Measurements from ENCODE around the gene S100A13.
A peak's percentile ranks its signal among the peaks of the same experiment; 100 is the strongest.
"Not testable (repeated sequence)": the region's sequence is repeated elsewhere in the genome, so short reads cannot be mapped to it uniquely, and the experiment has no call there.

The S100A13 gene

GRCh38 chr1:153626904-153627714 is at the start of gene S100A13:
Gene S100A13, minus strand, starts transcription at chr1:153627505. Its CDS starts 1,033 bp downstream, at chr1:153626472.
- DNase-seq (ENCODE audit: low read depth in 2 of 2), result no peak

DNA sequence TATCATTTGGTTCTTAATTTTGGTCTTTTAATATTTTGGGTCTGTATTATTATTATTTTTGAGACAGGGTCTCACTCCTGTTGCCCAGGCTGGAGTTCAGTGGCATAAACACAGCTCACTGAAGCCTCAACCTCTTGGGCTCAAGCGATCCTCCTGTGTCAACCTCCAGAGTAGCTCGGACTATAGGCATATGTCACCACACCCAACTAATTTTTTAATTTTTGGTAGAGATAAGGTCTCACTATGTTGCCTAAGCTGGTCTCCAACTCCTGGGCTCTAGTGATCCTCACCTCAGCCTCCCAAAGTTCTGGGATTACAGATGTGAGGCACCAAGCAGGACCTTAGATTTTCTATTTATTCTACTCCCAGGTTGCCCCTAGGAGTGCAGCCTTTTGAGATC is 46.2 kb upstream of the S100A13 start:
- DNase-seq (ENCODE audit: low read depth in 2 of 2), result no peak

DNA sequence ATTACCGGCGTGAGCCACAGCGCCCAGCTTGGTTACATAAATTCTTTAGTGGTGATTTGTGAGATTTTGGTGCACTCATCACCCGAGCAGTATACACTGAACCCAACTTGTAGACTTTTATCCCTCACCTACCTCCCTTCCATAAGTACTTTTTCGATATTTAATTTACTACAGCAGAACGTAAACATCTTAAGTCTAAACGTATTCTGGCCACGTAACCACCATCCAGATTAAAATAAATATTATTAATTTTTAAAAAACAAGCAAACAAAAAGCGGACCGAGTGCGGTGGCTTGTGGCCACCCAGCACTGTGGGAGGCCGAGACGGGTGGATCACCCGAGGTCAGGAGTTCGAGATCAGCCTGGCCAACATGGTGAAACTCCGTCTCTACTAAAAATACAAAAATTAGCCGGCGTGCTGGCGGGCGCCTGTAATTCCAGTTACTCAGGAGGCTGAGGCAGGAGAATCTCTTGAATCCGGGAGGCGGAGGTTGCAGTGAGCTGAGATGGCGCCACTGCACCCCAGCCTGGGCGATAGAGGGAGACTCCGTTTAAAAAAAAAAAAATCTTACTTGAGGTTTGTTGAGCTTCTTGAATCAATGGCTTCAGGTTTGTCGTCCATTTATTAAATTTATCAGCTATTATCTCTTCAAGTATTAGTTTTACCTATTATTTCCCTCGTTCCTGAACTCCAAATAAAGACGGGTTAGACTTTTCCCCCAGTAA is 44.5 kb upstream of the S100A13 start:
- not testable (repeated sequence) for DNase-seq (ENCODE audit: low read depth in 2 of 2)

GRCh38 chr1:153670859-153671627 is 43.7 kb upstream of the S100A13 start, which contains the start of gene ILF2:
Gene ILF2, minus strand, starts transcription at chr1:153670993. Its CDS starts 71 bp downstream, at chr1:153670922.
- peak; percentile 91 to 97 for DNase-seq (ENCODE audit: low read depth in 2 of 2)

DNA sequence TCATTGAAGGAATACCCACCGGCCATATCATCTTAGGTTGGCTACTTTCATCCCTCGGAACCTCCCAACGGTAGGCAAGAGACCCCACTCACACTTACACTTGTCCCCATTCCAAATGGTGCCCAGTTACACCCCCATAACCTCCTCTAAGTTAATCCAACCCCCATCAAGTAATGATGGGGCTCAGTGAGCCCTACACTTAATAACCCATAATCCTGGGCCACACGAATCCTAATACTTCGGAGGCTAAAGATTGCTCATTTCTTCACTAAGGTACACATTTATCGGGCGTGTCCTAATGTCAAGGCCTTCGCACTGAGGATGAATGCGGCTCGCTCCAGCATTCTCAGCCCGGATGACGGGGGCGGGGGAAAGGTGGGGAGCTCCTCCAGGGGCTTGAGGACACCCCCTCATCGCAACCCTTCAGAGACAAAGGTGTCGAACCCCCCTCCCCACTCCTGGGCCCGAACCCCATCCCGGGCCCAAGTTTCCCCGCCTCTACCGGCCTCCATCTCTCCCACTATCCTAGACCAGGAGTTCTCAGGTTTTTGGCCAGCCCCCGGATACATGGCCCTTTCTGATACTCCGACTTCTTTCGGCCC is 43.1 kb upstream of the S100A13 start:
- peak in 1 of 2 donors; percentile 9 for DNase-seq (ENCODE audit: low read depth in 2 of 2)

DNA sequence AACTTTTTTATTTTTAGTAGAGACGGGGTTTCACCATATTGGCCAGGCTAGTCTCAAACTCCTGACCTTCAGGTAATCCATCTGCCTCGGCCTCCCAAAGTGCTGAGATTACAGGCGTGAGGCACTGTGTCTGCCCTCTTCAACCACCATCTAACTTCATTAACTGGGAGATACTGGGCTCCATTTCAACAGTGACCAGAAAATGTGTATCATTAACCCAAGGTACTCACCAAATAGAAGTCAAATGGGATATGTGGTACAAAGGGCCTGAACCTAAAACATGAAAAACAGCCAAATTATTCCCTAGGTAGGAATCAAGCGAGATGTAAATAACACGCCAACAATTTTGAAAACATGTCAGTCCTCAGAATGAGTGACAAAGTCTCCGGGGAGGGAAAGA is 42.3 kb upstream of the S100A13 start:
- no peak for DNase-seq (ENCODE audit: low read depth in 2 of 2)

DNA sequence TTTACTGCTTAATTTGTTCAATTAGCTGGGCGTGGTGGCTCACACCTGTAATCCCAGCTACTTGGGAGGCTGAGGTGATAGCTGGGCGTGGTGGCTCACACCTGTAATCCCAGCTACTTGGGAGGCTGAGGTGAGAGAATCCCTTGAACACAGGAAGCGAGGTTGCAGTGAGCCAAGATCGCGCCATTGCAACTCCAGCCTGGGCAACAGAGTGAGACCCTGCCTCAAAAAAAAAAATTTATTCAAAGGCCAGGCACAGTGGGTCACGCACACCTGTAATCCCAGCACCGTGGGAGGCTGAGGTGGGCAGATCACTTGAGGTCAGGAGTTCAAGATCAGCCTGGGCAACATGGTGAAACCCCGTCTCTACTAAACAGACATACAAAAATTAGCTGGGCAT is 41.4 kb upstream of the S100A13 start:
- DNase-seq (ENCODE audit: low read depth in 2 of 2), result not testable (repeated sequence)

DNA sequence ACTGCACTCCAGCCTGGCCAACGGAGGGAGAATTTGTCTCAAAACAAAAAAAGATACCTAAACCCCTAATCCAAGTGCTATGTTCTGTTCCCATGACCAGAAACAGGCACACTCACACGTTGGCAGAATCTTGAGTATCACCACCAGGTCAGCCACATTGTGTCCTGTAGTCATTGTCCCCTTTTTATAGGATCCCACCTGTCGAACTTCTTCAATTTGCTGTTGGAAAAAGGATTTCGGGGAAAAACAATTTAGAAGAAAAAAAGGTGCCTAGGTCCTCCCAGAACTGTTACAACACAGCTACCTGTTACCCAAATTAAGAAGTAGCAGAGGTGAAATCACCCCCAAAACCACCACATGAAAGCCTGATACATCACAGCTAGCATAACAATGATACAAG is 40.1 kb upstream of the S100A13 start:
- no peak for DNase-seq (ENCODE audit: low read depth in 2 of 2)

- no peak for DNase-seq (ENCODE audit: low read depth in 2 of 2)
Observed at GRCh38 chr1:153663211-153663610, 35.9 kb upstream of the S100A13 start.

- no peak for DNase-seq (ENCODE audit: low read depth in 2 of 2)
Observed at GRCh38 chr1:153662269-153662668, 35.0 kb upstream of the S100A13 start.

DNA sequence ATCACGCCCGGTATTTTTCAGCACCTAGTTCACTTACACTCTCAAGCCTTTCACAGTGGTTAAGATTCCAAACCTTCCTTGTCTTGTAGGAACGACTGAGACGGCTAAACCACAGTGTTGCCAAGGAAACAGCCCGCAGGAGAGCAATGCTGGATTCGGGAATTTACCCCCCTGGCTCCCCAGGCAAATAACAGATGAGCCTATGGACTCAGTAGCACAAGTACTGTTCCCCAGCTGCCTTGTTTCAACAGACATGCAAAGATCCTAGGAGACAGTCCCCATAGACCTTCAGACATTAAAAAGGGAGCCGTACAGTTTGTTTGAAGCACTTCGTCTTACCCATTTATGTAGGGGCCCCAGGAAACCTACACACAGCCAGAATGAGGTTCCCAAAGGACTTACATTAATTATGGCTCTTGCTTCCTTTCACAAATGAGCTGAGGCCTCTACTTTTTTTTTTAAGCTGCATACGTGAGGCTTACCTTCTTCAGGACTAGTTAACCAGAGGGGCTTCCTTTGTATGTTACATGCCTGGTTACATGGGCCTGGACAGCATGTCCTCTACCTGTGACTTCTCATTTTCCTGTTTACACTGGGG is 33.9 kb upstream of the S100A13 start:
- no peak for DNase-seq (ENCODE audit: low read depth in 2 of 2)

DNA sequence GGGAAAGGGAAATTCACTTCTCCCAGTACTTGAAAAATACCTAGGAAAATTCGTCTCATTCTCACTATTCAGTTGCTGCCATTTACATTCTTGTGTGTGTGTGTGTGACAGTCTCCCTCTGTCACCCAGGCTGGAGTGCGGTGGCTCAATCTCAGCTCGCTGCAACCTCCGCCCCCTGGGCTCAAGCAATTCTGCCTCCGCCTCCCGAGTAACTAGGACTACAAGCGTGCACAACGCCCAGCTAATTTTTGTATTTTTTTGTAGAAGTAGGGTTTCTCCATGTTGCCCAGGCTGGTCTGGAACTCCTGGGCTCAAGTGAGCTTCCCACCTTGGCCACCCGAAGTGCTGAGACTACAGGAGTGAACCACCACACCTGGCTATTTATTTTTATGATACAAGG is 32.4 kb upstream of the S100A13 start:
- no peak for DNase-seq (ENCODE audit: low read depth in 2 of 2)

DNA sequence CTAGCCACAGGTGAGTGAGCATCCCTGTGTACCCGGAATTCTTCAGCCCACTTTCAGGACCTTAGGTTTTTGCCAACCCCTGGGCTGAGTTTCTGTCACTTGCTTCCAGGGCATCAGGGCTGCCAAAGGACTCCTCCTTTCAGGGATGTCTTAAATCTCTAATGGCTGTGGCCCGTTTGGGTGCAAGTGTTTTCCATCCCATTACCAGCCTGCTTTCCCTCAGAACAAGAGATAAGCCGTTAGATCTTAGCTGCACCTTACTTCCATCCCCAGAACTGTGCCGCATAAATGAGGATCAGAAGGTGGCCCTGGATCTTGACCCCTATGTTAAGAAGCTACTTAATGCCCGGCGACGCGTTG is 31.9 kb upstream of the S100A13 start:
- no peak for DNase-seq (ENCODE audit: low read depth in 2 of 2)

GRCh38 chr1:153658400-153659174 is 31.3 kb upstream of the S100A13 start, which contains the start of gene SNAPIN:
Gene SNAPIN, plus strand, starts transcription at chr1:153658703. Its CDS starts 41 bp downstream, at chr1:153658744.
- DNase-seq (ENCODE audit: low read depth in 2 of 2), result peak; percentile 76 to 79

DNA sequence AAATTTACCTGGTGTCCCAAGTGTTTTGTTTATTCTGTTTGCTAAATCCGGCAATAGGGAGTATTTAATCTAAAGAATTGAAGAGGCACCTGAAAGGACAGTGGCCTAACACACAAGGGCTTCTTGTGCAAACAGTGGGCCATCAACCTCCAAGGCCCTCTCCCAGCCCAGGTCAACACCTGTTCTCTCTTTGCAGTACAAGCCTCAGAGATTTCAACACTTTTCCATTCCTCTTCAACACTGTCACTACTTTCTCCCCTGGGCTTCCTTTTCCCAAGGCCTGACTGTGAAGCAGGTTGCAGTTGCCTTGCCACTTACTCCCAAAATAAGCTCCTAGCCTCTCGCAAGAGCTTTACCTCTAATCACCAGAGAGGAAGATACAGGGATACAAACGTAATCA is 28.0 kb upstream of the S100A13 start:
- DNase-seq (ENCODE audit: low read depth in 2 of 2), result no peak

GRCh38 chr1:153652805-153653500 is 25.6 kb upstream of the S100A13 start:
- no peak for DNase-seq (ENCODE audit: low read depth in 2 of 2)

GRCh38 chr1:153651771-153652170 is 24.5 kb upstream of the S100A13 start:
- DNase-seq (ENCODE audit: low read depth in 2 of 2), result no peak

DNA sequence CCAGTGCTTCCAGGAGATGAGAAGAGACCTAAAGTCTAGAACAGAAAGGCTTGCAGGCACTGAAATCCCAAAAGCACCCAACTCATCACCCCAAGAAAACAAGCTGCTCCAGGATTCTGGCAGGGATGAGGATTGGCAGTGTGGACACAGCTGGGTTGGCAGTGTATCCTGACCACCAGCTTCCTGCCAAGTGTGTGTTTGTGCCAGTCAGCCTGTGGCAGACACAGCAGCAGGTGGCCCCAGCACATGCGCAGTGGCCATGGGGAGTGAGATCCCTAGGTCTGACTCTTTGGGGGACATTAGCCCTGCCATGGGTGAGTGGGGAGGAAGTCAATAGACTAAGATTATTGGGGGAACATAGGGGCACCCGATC is 22.5 kb upstream of the S100A13 start:
- DNase-seq (ENCODE audit: low read depth in 2 of 2), result no peak

DNA sequence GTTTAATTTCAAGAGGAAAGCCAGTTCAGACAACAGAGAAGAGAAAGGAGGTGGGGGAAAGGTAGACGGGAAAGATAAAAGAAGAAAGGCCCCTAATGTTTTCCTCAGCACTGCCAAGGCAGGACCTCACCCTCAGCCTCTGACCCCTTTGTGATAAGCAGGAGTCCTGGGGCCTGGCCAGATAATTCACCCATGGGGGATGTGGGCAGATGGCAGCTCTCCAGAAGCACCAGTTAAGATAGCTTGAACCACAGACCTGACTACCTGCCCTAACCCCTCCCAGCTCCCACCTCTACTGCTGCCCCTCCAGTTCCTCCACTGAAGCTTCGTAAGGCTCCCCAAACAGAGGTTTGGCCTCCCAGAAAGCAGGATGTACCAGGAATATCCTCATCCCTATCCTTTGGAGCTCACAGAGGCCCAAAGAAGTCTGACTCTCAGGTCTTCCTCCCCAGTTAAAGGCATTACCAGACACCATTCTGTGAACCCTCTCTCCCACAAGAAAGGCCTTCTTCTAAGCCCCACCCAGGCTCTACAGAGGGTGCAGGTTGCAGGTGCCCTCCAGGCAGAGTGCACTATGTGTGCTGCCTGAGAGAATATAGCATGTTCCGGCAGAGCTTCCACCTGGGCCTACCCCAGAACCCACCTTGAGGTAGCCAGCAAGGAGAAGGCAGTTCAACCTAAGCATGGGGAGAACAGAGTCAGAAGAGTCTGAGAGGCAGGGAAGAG is 22.0 kb upstream of the S100A13 start:
- no peak for DNase-seq (ENCODE audit: low read depth in 2 of 2)
